Measurements from ENCODE around the gene FCHSD2. TPM values are rescaled to one million over a fixed set of nuclear protein-coding genes. Genes with fewer than 3 reads are reported as not detected.

The FCHSD2 gene
- total and polyA plus RNA-seq, 2 of the 13 experiments (the other 11 are each of a cell fraction or from before 2014, with no cell fraction given), result 20.5 to 24.8 TPM

- TF ChIP-seq DZIP1 (CRISPR knock-in tag; IDR thresholded peaks at IDR 0.05) (0 out of 2 replicates have a peak, but pooled peaks have one; percentile 38), MZF1 (CRISPR knock-in tag; IDR thresholded peaks at IDR 0.05; ENCODE audit: borderline replicate concordance) (no peak), RBM39 (IDR thresholded peaks at IDR 0.05; ENCODE audit: low read depth, low read length, poor library complexity, severe bottlenecking) (no peak), ZNF619 (CRISPR knock-in tag; IDR thresholded peaks at IDR 0.05) (0 out of 2 replicates have a peak, but pooled peaks have one; percentile 84), KLF11 (CRISPR knock-in tag; IDR thresholded peaks at IDR 0.05) (no peak), ZNF766 (CRISPR knock-in tag; IDR thresholded peaks at IDR 0.05; ENCODE audit: borderline replicate concordance) (no peak), TEAD2 (CRISPR knock-in tag; IDR thresholded peaks at IDR 0.05) (no peak), PREB (CRISPR knock-in tag; IDR thresholded peaks at IDR 0.05) (no peak), PBX2 (CRISPR knock-in tag; IDR thresholded peaks at IDR 0.05) (no peak), ZNF484 (CRISPR knock-in tag; IDR thresholded peaks at IDR 0.05; ENCODE audit: borderline replicate concordance, low read depth) (no peak), ZNF781 (CRISPR knock-in tag; IDR thresholded peaks at IDR 0.05; ENCODE audit: borderline replicate concordance, not compliant biosample characterization) (no peak), SNAPC2 (CRISPR knock-in tag; IDR thresholded peaks at IDR 0.05) (no peak), LRRFIP1 (CRISPR knock-in tag; conservative IDR thresholded peaks at IDR 0.05) (no peak), TOPORS (CRISPR knock-in tag; IDR thresholded peaks at IDR 0.05) (no peak), PRDM10 (CRISPR knock-in tag; IDR thresholded peaks at IDR 0.05; ENCODE audit: low read depth) (peak; percentile 64)
Observed at GRCh38 chr11:73177778-73178539, 35.8 kb upstream of the FCHSD2 start (continued).
